Amniotic stem cell (primary cell): ENCODE measurements around the gene RNF34.
A peak's percentile ranks its signal among the peaks of the same experiment; 100 is the strongest.

ENCODE experiments used
- DNase-seq: peaks from one replicate; lab custom pipeline; 2025; lab: John Stamatoyannopoulos, UW

Gene RNF34

DNA sequence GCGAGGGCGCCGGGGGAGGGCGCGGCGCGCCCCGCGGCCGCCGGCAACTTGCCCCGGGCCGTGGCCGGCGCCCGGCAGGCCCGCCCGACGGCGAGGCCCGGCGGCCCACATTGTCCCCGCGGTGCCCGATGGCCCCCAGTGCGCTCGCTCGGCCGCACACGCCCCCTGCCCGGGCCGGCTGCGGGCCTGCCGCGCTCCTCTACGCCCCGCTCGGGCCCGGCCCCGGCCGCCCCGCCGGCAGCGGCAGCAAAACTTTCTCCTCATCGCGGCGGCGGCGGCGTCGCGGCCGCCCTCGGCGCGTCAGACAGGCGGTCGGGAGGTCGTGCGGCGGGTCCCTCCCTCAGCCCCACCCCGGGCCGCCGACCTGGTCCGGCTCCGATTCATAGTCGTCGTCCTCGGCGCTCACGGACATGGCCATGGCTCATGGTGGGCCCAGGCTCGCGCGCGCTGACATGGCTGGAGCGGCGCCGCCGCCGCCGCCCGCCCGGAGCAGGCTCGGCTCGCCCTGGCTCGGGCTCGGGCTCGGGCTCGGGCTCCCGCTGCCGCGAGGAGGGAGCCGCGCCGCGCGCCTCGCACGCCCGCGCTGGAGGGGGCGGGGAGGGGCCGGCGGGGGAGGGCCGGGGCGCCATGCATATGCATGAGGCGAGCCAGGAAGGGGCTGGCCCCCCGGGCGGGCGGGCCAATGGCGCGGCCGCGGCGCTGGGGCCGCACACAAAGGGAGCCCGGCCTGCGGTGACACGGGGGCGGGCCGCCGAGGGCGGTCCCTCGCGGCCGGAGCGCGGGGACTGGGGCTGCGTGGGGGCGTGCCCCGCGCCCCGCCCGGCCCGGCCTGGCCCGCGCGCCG is 67.1 kb downstream of the RNF34 start:
- peak; percentile 48 for DNase-seq

DNA sequence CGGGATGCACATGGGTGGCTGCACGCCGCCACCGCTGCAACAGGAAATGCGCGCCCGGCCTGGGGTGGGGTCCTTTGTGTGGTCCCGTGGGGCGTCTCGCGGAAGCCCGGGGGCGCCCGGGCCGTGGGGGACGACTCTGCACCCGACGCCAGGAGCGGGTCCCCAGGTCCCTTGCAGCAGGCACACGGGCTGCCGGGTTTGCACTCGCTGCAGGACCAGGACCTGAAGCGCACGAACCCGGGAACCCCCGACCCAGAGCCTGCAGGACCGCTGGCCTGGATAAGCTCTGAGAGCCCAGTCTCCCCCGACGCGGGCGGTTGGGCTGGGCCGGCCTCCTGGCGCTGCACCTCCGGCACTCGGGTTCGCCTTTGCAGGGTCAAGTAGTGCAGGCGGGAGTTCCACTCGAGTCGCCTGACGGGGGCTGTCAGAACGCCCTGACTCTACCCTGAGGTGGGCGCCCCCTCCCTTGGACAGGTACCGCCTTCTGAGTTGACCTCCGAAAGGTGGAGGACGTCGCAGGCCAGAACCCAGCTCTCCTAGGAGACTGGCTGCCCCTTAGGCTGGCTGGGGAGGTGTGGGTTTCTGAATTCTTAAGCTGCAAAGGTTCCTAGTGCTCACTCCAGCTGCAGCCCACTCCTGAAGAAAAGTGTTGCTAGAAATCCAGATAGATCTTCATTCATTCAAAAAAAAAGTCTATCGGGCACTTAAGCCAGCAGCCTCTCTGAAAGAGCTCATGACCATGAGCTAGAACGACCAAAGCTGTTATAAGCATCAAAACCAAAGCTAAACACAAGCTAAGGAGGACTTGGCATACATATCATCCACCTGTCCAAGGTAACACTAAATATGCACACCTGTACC is 68.0 kb downstream of the RNF34 start:
- DNase-seq = no peak

DNA sequence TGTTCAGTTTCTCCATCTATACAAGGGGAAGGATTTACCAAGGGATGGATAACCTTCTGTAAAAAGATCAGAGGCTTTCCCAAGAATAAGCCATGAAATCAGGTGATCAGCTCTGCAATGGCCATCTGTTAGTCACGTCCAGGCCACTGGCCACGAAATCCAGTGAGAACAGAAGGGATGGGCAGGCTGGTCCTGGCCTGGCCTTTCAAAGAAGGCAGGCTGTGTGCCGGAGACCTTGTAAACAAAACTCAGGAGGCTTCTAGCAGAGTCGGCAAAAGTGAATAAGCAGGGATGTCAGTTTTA is 68.5 kb downstream of the RNF34 start:
- no peak for DNase-seq

DNA sequence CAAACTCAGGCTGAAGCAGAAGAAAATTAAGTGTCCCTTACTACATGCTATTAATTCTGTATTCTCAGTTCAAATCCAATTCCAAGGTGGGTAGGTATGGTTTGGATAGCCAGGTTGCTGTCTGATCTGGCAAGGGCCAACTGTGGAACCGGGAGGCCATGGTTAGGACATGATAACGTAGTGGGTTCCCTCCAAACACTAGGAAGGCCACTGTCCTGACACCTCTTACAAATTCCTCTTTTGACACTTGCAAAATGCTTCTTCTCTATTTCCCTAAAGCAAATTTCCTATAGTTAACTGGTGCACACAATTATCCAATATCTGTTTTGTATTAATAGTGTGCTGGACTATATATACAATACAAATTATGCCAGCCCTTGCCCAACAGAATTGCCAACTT is 70.8 kb downstream of the RNF34 start:
- DNase-seq = no peak

DNA sequence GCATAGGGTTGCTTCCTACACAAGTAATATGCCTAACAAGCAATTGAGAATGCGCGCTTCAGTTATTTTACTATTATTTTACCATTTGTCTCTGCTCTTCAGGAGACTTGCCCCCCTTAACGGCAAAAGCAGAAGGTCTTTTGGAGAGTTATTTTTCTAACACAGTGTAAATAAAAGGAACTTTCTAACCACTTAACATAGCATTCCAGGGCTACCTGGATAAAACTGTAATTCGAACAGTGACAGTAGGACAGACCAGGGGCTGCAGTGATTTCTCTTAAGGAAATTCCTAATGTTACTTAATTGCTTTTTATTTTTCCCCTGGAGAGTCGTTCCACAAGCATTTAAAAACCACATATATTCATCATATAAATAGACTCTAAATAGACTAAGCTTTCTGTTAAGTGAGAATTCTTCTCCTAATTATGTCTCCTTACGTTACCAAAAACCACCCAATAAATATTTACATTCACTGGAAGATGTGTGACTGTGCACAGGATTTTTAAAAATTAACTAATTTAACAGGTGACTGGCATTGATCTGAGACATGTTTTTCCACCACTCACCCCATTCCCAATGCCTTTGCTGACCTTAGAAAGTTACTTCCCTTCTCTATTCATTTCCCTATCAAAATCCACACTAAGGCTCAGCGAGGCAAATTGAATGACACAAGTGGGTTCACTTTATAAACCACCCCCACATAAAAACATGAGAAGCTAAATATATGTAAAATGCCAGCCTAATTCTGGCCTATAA is 72.4 kb downstream of the RNF34 start:
- no peak for DNase-seq
